Stimulated activated CD4-positive, alpha-beta T cell treated with anti-CD3 and anti-CD28 coated beads, Interleukin-2, amount 100 ng/mL, for 4 hours (primary cell): ENCODE data around the gene SLC41A3.
"Not testable (repeated sequence)": the region's sequence is repeated elsewhere in the genome, so short reads cannot be mapped to it uniquely, and the experiment has no call there.

Experiments
- DNase-seq: peaks from one replicate; pipeline ENCODE4 v3.0.0-alpha.2; 2020; ENCODE audit warnings: low read depth

SLC41A3 gene

GRCh38 chr3:125957020-125957419 is 126.9 kb downstream of the SLC41A3 start:
- DNase-seq = not testable (repeated sequence)
